ENCODE measurements around the gene ANKRD6.

DNA sequence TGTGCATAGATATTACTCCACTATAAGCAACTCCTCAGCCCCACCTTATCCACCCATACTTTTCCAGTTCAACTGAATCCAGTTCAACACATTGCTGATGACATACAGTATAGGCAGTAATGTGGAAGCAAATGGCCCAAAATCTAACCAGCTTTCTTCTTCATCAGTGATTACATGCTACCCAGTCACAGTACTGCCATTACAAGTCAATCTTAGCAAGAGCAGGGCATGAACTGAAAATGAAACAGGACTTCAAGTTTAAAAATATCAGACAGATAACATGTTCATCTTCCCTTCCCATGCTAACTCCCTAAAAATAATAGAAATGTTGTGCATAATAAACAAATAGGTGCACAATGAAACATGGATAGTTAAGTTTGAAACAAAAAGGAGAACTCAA lies 40.1 kb upstream of the ANKRD6 start:
- TF ChIP-seq, protein P1, sequence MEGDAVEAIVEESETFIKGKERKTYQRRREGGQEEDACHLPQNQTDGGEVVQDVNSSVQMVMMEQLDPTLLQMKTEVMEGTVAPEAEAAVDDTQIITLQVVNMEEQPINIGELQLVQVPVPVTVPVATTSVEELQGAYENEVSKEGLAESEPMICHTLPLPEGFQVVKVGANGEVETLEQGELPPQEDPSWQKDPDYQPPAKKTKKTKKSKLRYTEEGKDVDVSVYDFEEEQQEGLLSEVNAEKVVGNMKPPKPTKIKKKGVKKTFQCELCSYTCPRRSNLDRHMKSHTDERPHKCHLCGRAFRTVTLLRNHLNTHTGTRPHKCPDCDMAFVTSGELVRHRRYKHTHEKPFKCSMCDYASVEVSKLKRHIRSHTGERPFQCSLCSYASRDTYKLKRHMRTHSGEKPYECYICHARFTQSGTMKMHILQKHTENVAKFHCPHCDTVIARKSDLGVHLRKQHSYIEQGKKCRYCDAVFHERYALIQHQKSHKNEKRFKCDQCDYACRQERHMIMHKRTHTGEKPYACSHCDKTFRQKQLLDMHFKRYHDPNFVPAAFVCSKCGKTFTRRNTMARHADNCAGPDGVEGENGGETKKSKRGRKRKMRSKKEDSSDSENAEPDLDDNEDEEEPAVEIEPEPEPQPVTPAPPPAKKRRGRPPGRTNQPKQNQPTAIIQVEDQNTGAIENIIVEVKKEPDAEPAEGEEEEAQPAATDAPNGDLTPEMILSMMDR (IDR thresholded peaks at IDR 0.05): no peak
- TF ChIP-seq POLR2A (IDR thresholded peaks at IDR 0.05): no peak
- TF ChIP-seq POLR2AphosphoS5 (IDR thresholded peaks at IDR 0.05; ENCODE audit: insufficient read depth in 1 of 2, low read depth in 1 of 2): no peak

Data from vagina (tissue), 2 donors.